Measurements from ENCODE around the gene WDFY4.

DNA sequence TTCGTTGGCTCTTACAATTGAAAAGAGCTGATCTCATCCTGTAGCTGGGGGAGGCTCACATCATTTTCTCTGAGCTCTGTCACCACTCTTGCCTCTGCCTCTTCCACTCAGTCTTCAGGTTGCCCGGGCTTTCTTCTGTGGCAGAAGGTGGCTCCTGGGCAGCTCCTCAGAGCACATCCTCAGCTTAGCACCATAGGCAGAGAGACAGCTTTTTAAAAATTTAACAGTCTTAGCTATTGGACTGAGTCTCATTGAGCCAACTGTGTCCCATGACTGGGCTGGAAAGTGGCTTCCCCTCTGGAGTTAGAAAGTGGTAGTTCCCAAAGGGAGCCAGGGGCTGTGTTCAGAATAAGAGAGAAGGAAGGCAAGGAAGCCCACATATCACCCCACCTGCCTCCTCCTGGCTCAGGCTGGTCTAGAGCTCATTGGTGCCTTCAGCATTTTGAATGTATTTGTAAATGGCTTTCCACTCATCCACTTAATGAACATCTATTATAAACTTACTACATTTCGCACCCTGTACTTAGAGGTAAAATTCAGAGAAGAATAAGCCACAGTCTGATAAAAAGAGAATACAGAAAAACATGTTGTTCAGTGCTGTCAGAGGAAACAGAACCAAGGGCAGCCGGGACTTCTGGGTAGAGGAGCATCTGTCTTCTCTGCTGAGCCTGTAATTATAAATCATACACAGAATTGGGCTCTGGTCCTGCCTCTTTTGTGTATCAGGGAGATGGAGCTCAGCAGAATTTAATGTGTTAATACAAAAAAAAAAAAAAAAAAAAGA, 119.3 kb downstream of the WDFY4 start:
- TF ChIP-seq FOXA1 (IDR thresholded peaks at IDR 0.05) = no peak
- TF ChIP-seq, protein P1, sequence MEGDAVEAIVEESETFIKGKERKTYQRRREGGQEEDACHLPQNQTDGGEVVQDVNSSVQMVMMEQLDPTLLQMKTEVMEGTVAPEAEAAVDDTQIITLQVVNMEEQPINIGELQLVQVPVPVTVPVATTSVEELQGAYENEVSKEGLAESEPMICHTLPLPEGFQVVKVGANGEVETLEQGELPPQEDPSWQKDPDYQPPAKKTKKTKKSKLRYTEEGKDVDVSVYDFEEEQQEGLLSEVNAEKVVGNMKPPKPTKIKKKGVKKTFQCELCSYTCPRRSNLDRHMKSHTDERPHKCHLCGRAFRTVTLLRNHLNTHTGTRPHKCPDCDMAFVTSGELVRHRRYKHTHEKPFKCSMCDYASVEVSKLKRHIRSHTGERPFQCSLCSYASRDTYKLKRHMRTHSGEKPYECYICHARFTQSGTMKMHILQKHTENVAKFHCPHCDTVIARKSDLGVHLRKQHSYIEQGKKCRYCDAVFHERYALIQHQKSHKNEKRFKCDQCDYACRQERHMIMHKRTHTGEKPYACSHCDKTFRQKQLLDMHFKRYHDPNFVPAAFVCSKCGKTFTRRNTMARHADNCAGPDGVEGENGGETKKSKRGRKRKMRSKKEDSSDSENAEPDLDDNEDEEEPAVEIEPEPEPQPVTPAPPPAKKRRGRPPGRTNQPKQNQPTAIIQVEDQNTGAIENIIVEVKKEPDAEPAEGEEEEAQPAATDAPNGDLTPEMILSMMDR (IDR thresholded peaks at IDR 0.05; ENCODE audit: low read depth, low read length, missing input control) = no peak
- no peak for TF ChIP-seq TAF1 (conservative IDR thresholded peaks at IDR 0.05)
- no peak for TF ChIP-seq YY1 (IDR thresholded peaks at IDR 0.05)
- TF ChIP-seq FOXA2 (IDR thresholded peaks at IDR 0.05) = no peak
- no peak for TF ChIP-seq HNF4A (conservative IDR thresholded peaks at IDR 0.05)
- TF ChIP-seq, protein P2, sequence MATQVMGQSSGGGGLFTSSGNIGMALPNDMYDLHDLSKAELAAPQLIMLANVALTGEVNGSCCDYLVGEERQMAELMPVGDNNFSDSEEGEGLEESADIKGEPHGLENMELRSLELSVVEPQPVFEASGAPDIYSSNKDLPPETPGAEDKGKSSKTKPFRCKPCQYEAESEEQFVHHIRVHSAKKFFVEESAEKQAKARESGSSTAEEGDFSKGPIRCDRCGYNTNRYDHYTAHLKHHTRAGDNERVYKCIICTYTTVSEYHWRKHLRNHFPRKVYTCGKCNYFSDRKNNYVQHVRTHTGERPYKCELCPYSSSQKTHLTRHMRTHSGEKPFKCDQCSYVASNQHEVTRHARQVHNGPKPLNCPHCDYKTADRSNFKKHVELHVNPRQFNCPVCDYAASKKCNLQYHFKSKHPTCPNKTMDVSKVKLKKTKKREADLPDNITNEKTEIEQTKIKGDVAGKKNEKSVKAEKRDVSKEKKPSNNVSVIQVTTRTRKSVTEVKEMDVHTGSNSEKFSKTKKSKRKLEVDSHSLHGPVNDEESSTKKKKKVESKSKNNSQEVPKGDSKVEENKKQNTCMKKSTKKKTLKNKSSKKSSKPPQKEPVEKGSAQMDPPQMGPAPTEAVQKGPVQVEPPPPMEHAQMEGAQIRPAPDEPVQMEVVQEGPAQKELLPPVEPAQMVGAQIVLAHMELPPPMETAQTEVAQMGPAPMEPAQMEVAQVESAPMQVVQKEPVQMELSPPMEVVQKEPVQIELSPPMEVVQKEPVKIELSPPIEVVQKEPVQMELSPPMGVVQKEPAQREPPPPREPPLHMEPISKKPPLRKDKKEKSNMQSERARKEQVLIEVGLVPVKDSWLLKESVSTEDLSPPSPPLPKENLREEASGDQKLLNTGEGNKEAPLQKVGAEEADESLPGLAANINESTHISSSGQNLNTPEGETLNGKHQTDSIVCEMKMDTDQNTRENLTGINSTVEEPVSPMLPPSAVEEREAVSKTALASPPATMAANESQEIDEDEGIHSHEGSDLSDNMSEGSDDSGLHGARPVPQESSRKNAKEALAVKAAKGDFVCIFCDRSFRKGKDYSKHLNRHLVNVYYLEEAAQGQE (IDR thresholded peaks at IDR 0.05) = no peak
- TF ChIP-seq, protein P3, sequence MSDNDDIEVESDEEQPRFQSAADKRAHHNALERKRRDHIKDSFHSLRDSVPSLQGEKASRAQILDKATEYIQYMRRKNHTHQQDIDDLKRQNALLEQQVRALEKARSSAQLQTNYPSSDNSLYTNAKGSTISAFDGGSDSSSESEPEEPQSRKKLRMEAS (IDR thresholded peaks at IDR 0.05) = no peak
- no peak for TF ChIP-seq JUND (IDR thresholded peaks at IDR 0.05)
- no peak for TF ChIP-seq RAD21 (IDR thresholded peaks at IDR 0.05)
- TF ChIP-seq, protein P4, sequence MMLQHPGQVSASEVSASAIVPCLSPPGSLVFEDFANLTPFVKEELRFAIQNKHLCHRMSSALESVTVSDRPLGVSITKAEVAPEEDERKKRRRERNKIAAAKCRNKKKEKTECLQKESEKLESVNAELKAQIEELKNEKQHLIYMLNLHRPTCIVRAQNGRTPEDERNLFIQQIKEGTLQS (IDR thresholded peaks at IDR 0.05) = no peak

Data from liver (tissue), 3 donors.